Tibial artery (tissue), 4 donors: Measurements from ENCODE around the gene ACY1.
A peak's percentile ranks its signal among the peaks of the same experiment; 100 is the strongest.

Experiments
- DNase-seq, 2 donors: peaks; one replicate each; pipeline ENCODE4 v3.0.0-alpha.2; 2019
- H3K27ac ChIP-seq, 2 donors: fragments of 200-600 bp; sonication (generic) in 1 of 2; 1 replicate in 1 of 2; 2 replicates in 1 of 2; pipeline ENCODE4 v1.5.1; 2018 to 2019; ENCODE audit warnings: mild to moderate bottlenecking in 1 of 2
- H3K27me3 ChIP-seq, 2 donors: fragments of 200-600 bp; sonication (generic) in 1 of 2; one replicate each; pipeline versions ENCODE4 v1.5.1 to v1.6.0; 2016 to 2019
- H3K36me3 ChIP-seq, 3 donors: fragments of 200-600 bp; sonication (generic) in 2 of 3; one replicate each; pipeline ENCODE4 v1.5.1; 2016 to 2019; ENCODE audit warnings: mild to moderate bottlenecking in 2 of 3
- H3K4me1 ChIP-seq, 4 donors: fragments of 200-600 bp; sonication (generic) in 2 of 4; 1 replicate in 3 of 4; 2 replicates in 1 of 4; pipeline ENCODE4 v1.5.1; 2016 to 2019
- H3K4me3 ChIP-seq, 2 donors: fragments of 200-600 bp; sonication (generic) in 1 of 2; 1 replicate in 1 of 2; 2 replicates in 1 of 2; pipeline ENCODE4 v1.5.1; 2018 to 2019; ENCODE audit warnings: mild to moderate bottlenecking in 2 of 2
- H3K9me3 ChIP-seq, 3 donors: fragments of 200-600 bp; sonication (generic) in 1 of 3; one replicate each; pipeline ENCODE4 v1.5.1; 2016 to 2019
- CTCF ChIP-seq, 2 experiments: fragments of 200-600 bp in 1 of 2; fragments of 450-650 bp in 1 of 2; IDR thresholded peaks; one replicate each; pipeline ENCODE4 v1.5.1; 2017 to 2019; ENCODE audit warnings: antibody characterized with exemption in 2 of 2, mild to moderate bottlenecking in 1 of 2, moderate library complexity in 1 of 2
- intact Hi-C: fragments of 100-400 bp; cut with DNase I; formaldehyde crosslinking; loops from one replicate; pipeline ENCODE4 v1.15.0; 2023; ENCODE audit warnings: low total_unique reads

The ACY1 gene

GRCh38 chr3:51945031-51945840 is 38.1 kb upstream of the ACY1 start:
- no peaks in the 10 kb centered on the region for H3K27me3 ChIP-seq
- intact Hi-C loops, result no loop called here
- no peak overlapping the region for H3K27ac ChIP-seq
- H3K4me1 ChIP-seq, result peaks cover 0 to 28% (median 24%) of the 10 kb centered on the region in 4 donors
- H3K36me3 ChIP-seq, result peaks cover 0 to 50% (median 0%) of the 10 kb centered on the region in 3 donors
- no peak for TF ChIP-seq CTCF (IDR thresholded peaks at IDR 0.05)
- DNase-seq, result peak in 1 of 2 donors; percentile 62
- no peaks in the 10 kb centered on the region for H3K9me3 ChIP-seq
- no peak overlapping the region for H3K4me3 ChIP-seq

- H3K9me3 ChIP-seq, result no peaks in the 10 kb centered on the region
- H3K36me3 ChIP-seq, result peaks cover 0 to 50% (median 0%) of the 10 kb centered on the region in 3 donors
- intact Hi-C loops, result no loop called here
- peaks cover 0 to 20% (median 16%) of the 10 kb centered on the region in 4 donors for H3K4me1 ChIP-seq
- no peak overlapping the region for H3K4me3 ChIP-seq
- no peak for TF ChIP-seq CTCF (IDR thresholded peaks at IDR 0.05)
- H3K27me3 ChIP-seq, result no peaks in the 10 kb centered on the region
- no peak overlapping the region for H3K27ac ChIP-seq
- peak in 1 of 2 donors; percentile 64 for DNase-seq
Measured at GRCh38 chr3:51945926-51946705, 37.2 kb upstream of the ACY1 start.

- no peak for TF ChIP-seq CTCF (IDR thresholded peaks at IDR 0.05)
- no peaks in the 10 kb centered on the region for H3K9me3 ChIP-seq
- intact Hi-C loops, result no loop called here
- H3K4me3 ChIP-seq, result no peak overlapping the region
- peaks cover 0 to 50% (median 0%) of the 10 kb centered on the region in 3 donors for H3K36me3 ChIP-seq
- peaks cover 0 to 15% (median 12%) of the 10 kb centered on the region in 4 donors for H3K4me1 ChIP-seq
- H3K27ac ChIP-seq, result no peak overlapping the region
- H3K27me3 ChIP-seq, result no peaks in the 10 kb centered on the region
- peak in 1 of 2 donors; percentile 42 for DNase-seq
Measured at GRCh38 chr3:51946796-51947195, 36.5 kb upstream of the ACY1 start.

- peak in 1 of 2 donors; percentile 55 for DNase-seq
- no peaks in the 10 kb centered on the region for H3K27me3 ChIP-seq
- peaks cover 0 to 12% (median 11%) of the 10 kb centered on the region in 4 donors for H3K4me1 ChIP-seq
- H3K4me3 ChIP-seq, result no peak overlapping the region
- H3K9me3 ChIP-seq, result no peaks in the 10 kb centered on the region
- no peak overlapping the region for H3K27ac ChIP-seq
- H3K36me3 ChIP-seq, result peaks cover 0 to 50% (median 0%) of the 10 kb centered on the region in 3 donors
- intact Hi-C loops, result no loop called here
- no peak for TF ChIP-seq CTCF (IDR thresholded peaks at IDR 0.05)
Measured at GRCh38 chr3:51947215-51947900, 36.0 kb upstream of the ACY1 start.

GRCh38 chr3:51948016-51948580 is 35.2 kb upstream of the ACY1 start:
- H3K27ac ChIP-seq, result no peak overlapping the region
- no peaks in the 10 kb centered on the region for H3K9me3 ChIP-seq
- no peak for TF ChIP-seq CTCF (IDR thresholded peaks at IDR 0.05)
- H3K4me1 ChIP-seq, result peaks cover 0 to 5% (median 3%) of the 10 kb centered on the region in 4 donors
- no peak for DNase-seq
- H3K4me3 ChIP-seq, result no peak overlapping the region
- peaks cover 0 to 50% (median 0%) of the 10 kb centered on the region in 3 donors for H3K36me3 ChIP-seq
- H3K27me3 ChIP-seq, result no peaks in the 10 kb centered on the region
- intact Hi-C loops, result no loop called here
